Calu3 (cell line): ENCODE data around the gene MRPL41. TPM values are rescaled to one million over a fixed set of nuclear protein-coding genes. Genes with fewer than 3 reads are reported as not detected.

Experiments
- BruUV-seq: library from RNA; stranded (reverse); fragments of 400-500 nt; replicated peaks from 2 replicates; lab custom pipeline; 2021; lab: Mats Ljungman, UMichigan
- CTCF ChIA-PET: fragments of 300-600 bp; sonication (Branson Sonifier 250); formaldehyde crosslinking; loops from one replicate; lab custom pipeline; 2022; ENCODE audit warnings: antibody characterized with exemption; lab: Charles Lee
- DNase-seq: peaks from one replicate; pipeline ENCODE4 v3.0.0; 2022
- H3K27ac Mint-ChIP-seq: one replicate; pipeline ENCODE4 v1.8.0; 2022; ENCODE audit warnings: mixed read lengths; ENCODE audit not compliant: unreplicated experiment
- H3K27me3 Mint-ChIP-seq: one replicate; pipeline ENCODE4 v1.8.0; 2022; ENCODE audit warnings: mixed read lengths; ENCODE audit not compliant: unreplicated experiment
- H3K36me3 Mint-ChIP-seq: one replicate; pipeline ENCODE4 v1.8.0; 2022; ENCODE audit warnings: mild to moderate bottlenecking, moderate library complexity, mixed read lengths; ENCODE audit not compliant: insufficient read depth, unreplicated experiment
- H3K4me1 Mint-ChIP-seq: one replicate; pipeline ENCODE4 v1.8.0; 2022; ENCODE audit warnings: mild to moderate bottlenecking, low read depth, mixed read lengths; ENCODE audit not compliant: unreplicated experiment
- H3K4me3 Mint-ChIP-seq: one replicate; pipeline ENCODE4 v1.8.0; 2022; ENCODE audit warnings: mild to moderate bottlenecking, low read depth, moderate library complexity, mixed read lengths; ENCODE audit not compliant: unreplicated experiment
- H3K9me3 Mint-ChIP-seq: one replicate; pipeline ENCODE4 v1.8.0; 2022; ENCODE audit warnings: low read depth, mixed read lengths; ENCODE audit not compliant: unreplicated experiment
- intact Hi-C: fragments of 100-400 bp; cut with micrococcal nuclease; formaldehyde crosslinking; loops from one replicate; pipeline ENCODE4 v1.10.0; 2022; ENCODE audit not compliant: unreplicated experiment
- total RNA-seq: library from RNA; stranded (reverse); gene quantifications from 2 replicates; pipeline ENCODE4 v1.2.3, GENCODE V29; 2022
- TF ChIP-seq, protein P1 (sequence below): fragments of 200-600 bp; IDR thresholded peaks from one replicate; pipeline ENCODE4 v1.8.0; 2022; ENCODE audit warnings: antibody characterized with exemption; ENCODE audit not compliant: unreplicated experiment

The MRPL41 gene
- total RNA-seq, 1 experiment from 2014 or later = 27.6 TPM

DNA sequence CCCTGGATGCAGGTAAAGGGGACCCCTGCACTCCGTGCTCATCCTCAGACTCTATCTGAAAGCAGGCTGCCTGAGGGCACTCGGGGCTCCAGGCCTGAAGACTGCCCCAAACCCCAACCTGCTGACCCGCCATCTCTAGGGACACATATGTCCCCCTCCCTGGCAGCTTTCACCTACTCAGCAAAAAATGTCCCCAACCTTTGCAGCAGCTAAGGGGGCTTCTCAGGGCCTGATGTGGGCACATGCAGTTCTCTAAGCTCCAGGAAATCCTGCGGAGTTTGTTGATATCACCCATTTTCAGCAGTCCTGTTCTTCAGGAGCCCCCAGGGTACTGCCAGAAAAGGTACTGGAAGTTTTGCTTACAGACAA lies 29.3 kb downstream of the MRPL41 start:
- CTCF ChIA-PET = no interaction called here
- H3K9me3 Mint-ChIP-seq = no peaks in the 10 kb centered on the region
- H3K4me3 Mint-ChIP-seq = no peak overlapping the region
- BruUV-seq = no TSS peak
- intact Hi-C loops = no loop called here
- TF ChIP-seq, protein P1, sequence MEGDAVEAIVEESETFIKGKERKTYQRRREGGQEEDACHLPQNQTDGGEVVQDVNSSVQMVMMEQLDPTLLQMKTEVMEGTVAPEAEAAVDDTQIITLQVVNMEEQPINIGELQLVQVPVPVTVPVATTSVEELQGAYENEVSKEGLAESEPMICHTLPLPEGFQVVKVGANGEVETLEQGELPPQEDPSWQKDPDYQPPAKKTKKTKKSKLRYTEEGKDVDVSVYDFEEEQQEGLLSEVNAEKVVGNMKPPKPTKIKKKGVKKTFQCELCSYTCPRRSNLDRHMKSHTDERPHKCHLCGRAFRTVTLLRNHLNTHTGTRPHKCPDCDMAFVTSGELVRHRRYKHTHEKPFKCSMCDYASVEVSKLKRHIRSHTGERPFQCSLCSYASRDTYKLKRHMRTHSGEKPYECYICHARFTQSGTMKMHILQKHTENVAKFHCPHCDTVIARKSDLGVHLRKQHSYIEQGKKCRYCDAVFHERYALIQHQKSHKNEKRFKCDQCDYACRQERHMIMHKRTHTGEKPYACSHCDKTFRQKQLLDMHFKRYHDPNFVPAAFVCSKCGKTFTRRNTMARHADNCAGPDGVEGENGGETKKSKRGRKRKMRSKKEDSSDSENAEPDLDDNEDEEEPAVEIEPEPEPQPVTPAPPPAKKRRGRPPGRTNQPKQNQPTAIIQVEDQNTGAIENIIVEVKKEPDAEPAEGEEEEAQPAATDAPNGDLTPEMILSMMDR = no peak
- H3K36me3 Mint-ChIP-seq = peaks cover 30% of the 10 kb centered on the region
- no peak for DNase-seq
- H3K4me1 Mint-ChIP-seq = no peaks in the 10 kb centered on the region
- no peak overlapping the region for H3K27ac Mint-ChIP-seq
- H3K27me3 Mint-ChIP-seq = no peaks in the 10 kb centered on the region

DNA sequence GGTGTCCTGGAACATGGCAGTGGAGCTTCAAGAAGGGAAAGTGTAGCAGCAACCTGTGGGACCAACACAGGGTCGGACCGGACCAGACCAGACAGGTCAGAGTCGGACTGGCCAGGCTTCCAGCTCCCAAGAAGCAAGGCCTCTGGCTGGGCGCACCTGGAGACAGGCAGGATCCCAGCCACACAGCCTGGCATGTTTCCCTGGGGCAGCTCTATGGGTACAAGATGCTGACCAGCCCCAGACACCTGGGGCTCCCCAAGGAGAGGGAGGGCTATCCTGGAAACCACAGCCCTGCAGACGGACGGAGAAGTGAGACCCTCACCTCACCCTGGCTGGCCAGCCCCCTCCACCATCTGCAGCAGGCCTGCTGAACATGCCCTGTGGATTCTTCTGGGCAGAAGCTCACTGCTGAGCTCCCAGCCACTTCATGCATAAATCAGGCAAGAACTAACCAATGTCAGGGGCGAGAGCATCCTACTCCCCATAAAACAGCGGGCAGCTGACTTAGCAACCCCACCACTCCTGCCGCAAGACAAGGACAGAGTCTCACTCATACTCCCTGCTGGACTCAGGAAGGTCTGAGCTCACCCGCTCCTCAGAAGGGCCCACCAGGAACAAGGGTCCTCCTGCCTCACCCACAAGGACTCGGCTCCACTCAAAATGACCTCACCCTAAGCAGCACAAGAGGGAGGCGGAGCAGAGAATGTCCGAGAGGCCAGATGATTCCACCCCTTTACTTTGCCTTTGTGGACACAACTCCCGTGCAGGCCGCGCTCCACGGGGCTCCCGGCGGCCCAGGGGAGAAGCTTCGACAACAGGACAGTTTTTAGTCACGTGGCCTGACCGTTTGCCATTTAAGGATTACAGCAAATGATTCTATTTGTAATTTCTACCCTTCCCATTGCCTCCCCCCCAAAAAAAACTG lies 29.9 kb downstream of the MRPL41 start:
- no peak overlapping the region for H3K27ac Mint-ChIP-seq
- no peak for DNase-seq
- TF ChIP-seq, protein P1 = no peak
- no peak overlapping the region for H3K4me3 Mint-ChIP-seq
- CTCF ChIA-PET = no interaction called here
- BruUV-seq = no TSS peak
- H3K36me3 Mint-ChIP-seq = peaks cover 36% of the 10 kb centered on the region
- no peaks in the 10 kb centered on the region for H3K9me3 Mint-ChIP-seq
- intact Hi-C loops = no loop called here
- H3K4me1 Mint-ChIP-seq = no peaks in the 10 kb centered on the region
- no peaks in the 10 kb centered on the region for H3K27me3 Mint-ChIP-seq

DNA sequence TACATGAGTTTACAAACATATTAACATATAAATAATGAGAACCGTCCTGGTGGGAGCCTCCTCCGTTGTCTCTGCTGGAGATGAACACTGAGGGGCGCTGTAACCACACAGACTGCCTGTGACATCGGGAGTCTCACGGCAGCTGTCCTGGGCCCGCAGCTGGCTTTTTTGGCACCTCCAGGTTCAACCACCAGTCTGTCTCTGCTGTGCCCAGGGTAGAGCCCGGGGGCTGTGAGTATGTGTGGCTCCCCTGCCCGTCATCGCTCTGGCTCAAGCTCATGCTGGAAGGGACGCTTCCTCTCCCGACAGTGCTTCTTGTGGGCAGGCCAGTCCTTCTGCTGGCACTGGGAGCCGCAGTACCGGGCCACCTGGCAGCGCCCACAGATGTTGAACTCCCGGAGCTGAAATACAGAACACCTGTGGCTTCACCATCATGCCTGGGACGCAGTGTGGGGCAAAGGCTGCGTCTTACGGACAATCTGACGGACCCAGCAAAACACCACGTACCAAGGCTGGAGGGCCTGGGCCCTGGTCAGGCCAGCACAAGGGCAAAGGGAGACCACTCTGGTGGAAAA lies 30.7 kb downstream of the MRPL41 start:
- Mint-ChIP-seq H3K36me3 (peaks cover 35% of the 10 kb centered on the region), H3K4me1 (no peaks in the 10 kb centered on the region), H3K27me3 (no peaks in the 10 kb centered on the region), H3K4me3 (no peak overlapping the region), H3K9me3 (no peaks in the 10 kb centered on the region), H3K27ac (no peak overlapping the region)
- no peak for DNase-seq
- intact Hi-C loops = no loop called here
- TF ChIP-seq, protein P1 = no peak
- no TSS peak for BruUV-seq
- CTCF ChIA-PET = no interaction called here

DNA sequence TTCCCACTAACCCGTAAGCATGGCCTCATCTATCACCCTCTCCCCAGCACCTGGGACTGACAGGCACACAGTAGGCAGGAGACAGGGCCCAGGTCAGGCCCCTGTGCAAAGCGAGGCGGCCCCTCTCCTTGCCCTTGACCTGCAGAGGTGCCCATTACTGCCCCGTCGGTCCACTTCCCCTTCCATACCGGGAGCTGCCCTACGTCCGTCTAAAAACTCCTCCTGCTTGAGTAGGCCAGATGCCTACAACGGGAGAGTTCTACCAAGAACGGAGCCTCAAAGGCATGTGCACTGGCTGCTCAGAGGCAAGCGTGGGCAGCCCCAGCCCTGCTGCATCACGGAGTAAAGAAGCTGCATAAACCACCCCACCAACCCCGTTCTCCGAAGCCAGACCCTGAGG lies 31.7 kb downstream of the MRPL41 start:
- Mint-ChIP-seq H3K4me1 (peaks cover 7% of the 10 kb centered on the region), H3K27ac (no peak overlapping the region), H3K9me3 (no peaks in the 10 kb centered on the region), H3K27me3 (no peaks in the 10 kb centered on the region), H3K36me3 (peaks cover 31% of the 10 kb centered on the region), H3K4me3 (no peak overlapping the region)
- no peak for DNase-seq
- BruUV-seq = no TSS peak
- TF ChIP-seq, protein P1 = no peak
- CTCF ChIA-PET = no interaction called here
- intact Hi-C loops = no loop called here
